GM12872 (cell line): ENCODE data around the gene STON2.

Experiments used
- CTCF ChIP-seq: IDR thresholded peaks from 3 replicates; pipeline ENCODE4 v1.5.1; 2011; ENCODE audit warnings: low read depth, mild to moderate bottlenecking, low read length, moderate library complexity; ENCODE audit not compliant: insufficient read depth

The STON2 gene

GRCh38 chr14:81415781-81416180, 15.7 kb upstream of the STON2 start:
- TF ChIP-seq CTCF = no peak

DNA sequence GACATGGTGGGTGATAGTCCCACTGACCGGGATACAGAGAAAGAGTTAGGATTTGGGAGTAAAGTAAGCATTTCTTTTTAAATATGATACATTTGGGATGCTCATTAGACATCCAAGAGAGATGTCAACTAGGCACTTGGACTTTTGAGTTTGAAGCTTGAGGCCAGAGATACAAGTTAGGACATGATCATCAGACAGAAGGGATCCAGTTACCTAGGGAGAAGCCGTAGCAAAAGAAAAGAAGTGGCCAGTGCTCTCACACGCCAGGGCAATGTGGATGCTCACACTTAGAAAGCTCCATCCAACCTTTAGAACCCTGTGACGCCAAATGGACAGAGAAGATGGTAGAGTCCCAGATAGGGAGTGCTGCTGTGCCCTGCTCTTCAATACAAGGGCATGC, 14.0 kb upstream of the STON2 start:
- TF ChIP-seq CTCF = no peak

- no peak for TF ChIP-seq CTCF
These were observed 12.7 kb upstream of the STON2 start for GRCh38 chr14:81412779-81413178.

DNA sequence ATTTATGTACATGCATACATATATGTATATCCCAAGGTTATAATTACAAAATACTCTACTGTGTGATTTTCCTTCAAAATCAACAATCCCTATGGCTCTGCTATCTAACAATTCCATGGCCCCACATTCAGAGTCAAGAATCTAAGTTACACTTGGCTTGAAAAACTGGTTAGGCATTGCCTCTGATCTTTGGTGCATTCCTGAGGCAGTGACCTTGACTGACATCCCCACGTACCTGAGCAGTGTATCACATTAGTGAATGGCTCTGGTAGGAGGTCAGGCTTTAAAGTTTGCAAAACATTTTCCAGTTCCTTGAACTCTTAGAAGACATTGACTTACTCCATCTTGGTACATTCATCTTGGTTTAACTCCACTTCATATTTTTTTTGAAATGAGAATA, 8.5 kb upstream of the STON2 start:
- no peak for TF ChIP-seq CTCF

DNA sequence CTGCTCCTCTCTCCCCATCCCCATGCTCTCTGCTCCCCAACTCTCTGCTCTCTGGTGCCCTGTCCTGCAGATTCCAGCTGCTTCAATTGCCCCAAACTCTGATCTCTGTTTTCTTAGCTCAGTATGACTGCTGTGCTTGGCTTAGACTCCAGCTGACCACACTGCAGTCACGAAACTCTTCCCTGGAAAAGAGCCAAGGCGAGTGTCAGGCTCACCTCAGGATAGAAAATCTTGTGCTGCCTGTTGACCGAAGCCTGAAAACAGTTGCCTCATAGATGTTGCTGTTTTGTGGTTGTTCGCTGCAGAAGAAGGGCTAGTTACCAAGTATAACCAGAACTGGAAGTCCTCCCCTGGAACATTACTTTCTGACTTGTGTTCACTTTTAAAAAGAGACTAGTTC, 6.7 kb upstream of the STON2 start:
- TF ChIP-seq CTCF = no peak

GRCh38 chr14:81402123-81402495, 2.0 kb upstream of the STON2 start:
- TF ChIP-seq CTCF = no peak

DNA sequence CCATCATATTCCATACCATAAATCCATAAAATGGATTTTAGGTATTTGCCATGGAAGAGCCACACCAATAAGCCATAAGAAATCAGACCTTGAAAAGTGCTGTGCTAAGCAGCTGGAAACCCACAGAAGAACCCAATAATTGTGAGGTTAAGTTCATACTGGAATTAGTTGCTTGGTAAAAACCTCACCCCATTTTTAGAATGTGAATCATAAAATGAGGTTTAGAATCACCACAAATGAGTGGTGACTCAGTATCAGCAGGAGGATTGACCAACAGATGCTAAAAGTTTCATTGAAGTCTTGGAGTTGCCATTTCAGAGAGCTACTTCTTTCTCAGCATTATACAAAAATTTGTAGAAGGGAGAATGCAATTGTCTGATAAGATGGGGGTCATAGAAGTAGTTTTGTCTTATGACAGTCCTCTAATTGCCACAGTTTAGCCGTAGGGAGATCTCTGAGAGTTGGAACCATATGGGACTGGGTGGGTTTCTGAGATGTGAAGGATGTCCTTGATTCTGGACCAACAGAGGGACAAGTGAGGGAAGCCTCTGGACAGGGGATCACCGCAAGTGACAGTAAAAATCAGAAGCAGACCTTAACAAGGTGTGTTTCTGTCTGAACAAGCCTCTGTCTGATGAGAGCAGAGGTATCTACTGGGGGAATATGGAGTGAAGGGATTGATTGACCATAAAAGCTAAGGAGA, 1.4 kb upstream of the STON2 start:
- no peak for TF ChIP-seq CTCF

- no peak for TF ChIP-seq CTCF
These were observed 728 bp upstream of the STON2 start for GRCh38 chr14:81400852-81401251.
